Liver (tissue), 9 donors: ENCODE measurements around the gene POU3F3. TPM values are rescaled to one million over a fixed set of nuclear protein-coding genes. Genes with fewer than 3 reads are reported as not detected.

Experiments used
- DNase-seq: peaks from one replicate; pipeline ENCODE4 v3.0.0-alpha.2; 2017; ENCODE audit warnings: low spot score
- H3K27ac ChIP-seq, 2 donors: one replicate each; pipeline ENCODE4 v1.7.0; 2013; ENCODE audit warnings: inconsistent platforms in 2 of 2, low read length in 2 of 2, control low read depth in 1 of 2, low read depth in 1 of 2, mild to moderate bottlenecking in 1 of 2
- H3K27me3 ChIP-seq, 4 donors: one replicate each; pipeline versions ENCODE4 v1.6.1 to v1.7.0; 2013; ENCODE audit warnings: low read length in 3 of 4, inconsistent platforms in 1 of 4, mild to moderate bottlenecking in 1 of 4, moderate library complexity in 1 of 4; ENCODE audit not compliant: control insufficient read depth in 4 of 4, insufficient read depth in 4 of 4
- H3K36me3 ChIP-seq, 4 donors: one replicate each; pipeline versions ENCODE4 v1.6.1 to v1.7.0; 2013; ENCODE audit warnings: low read length in 3 of 4, mild to moderate bottlenecking in 3 of 4, low read depth in 1 of 4, moderate library complexity in 1 of 4; ENCODE audit not compliant: control insufficient read depth in 4 of 4, insufficient read depth in 3 of 4
- H3K4me1 ChIP-seq, 4 donors: one replicate each; pipeline versions ENCODE4 v1.6.1 to v1.7.0; 2013; ENCODE audit warnings: low read length in 3 of 4, mild to moderate bottlenecking in 3 of 4, moderate library complexity in 1 of 4; ENCODE audit not compliant: control insufficient read depth in 4 of 4, insufficient read depth in 4 of 4
- H3K4me3 ChIP-seq, 3 donors: one replicate each; pipeline versions ENCODE4 v1.6.1 to v1.7.0; 2013; ENCODE audit warnings: low read length in 3 of 3, control low read depth in 1 of 3, low read depth in 1 of 3, mild to moderate bottlenecking in 1 of 3
- H3K9ac ChIP-seq, 2 donors: one replicate each; pipeline ENCODE4 v1.7.0; 2013; ENCODE audit warnings: low read length in 2 of 2, mild to moderate bottlenecking in 2 of 2, moderate library complexity in 2 of 2, control low read depth in 1 of 2, low read depth in 1 of 2
- H3K9me3 ChIP-seq, 4 donors: one replicate each; pipeline versions ENCODE4 v1.6.1 to v1.7.0; 2013; ENCODE audit warnings: low read length in 3 of 4; ENCODE audit not compliant: control insufficient read depth in 4 of 4
- CTCF ChIP-seq: fragments of 150-350 bp; IDR thresholded peaks from 2 replicates; pipeline ENCODE4 v1.5.1; 2017; ENCODE audit warnings: improper control_type of control experiment, low read depth, low read length; ENCODE audit not compliant: missing input control
- EGR1 ChIP-seq, 2 donors: IDR thresholded peaks; 2 replicates each; pipeline ENCODE4 v1.6.1; 2016 to 2018; ENCODE audit warnings: antibody characterized with exemption in 2 of 2, low read depth in 2 of 2
- FOXA1 ChIP-seq: IDR thresholded peaks from 2 replicates; pipeline ENCODE4 v1.6.1; 2016; ENCODE audit warnings: antibody characterized with exemption
- FOXA2 ChIP-seq: IDR thresholded peaks from 2 replicates; pipeline ENCODE4 v1.6.1; 2016; ENCODE audit warnings: antibody characterized with exemption
- GABPA ChIP-seq, 2 donors: IDR thresholded peaks in 1 of 2; conservative IDR thresholded peaks in 1 of 2; 2 replicates each; pipeline ENCODE4 v1.6.1; 2016; ENCODE audit warnings: antibody characterized with exemption in 2 of 2, mild to moderate bottlenecking in 1 of 2, moderate library complexity in 1 of 2
- HNF4A ChIP-seq, 2 donors: conservative IDR thresholded peaks; 2 replicates each; pipeline ENCODE4 v1.6.1; 2016; ENCODE audit warnings: antibody characterized with exemption in 2 of 2, mild to moderate bottlenecking in 2 of 2
- HNF4G ChIP-seq: IDR thresholded peaks from 2 replicates; pipeline ENCODE4 v1.6.1; 2016; ENCODE audit warnings: antibody characterized with exemption
- JUND ChIP-seq, 2 donors: IDR thresholded peaks; 2 replicates each; pipeline ENCODE4 v1.6.1; 2016; ENCODE audit warnings: antibody characterized with exemption in 2 of 2
- MAX ChIP-seq: IDR thresholded peaks from 2 replicates; pipeline ENCODE4 v1.6.1; 2016; ENCODE audit warnings: antibody characterized with exemption
- NR2F2 ChIP-seq: IDR thresholded peaks from 2 replicates; pipeline ENCODE4 v1.6.1; 2016; ENCODE audit warnings: antibody characterized with exemption
- RAD21 ChIP-seq, 2 donors: IDR thresholded peaks; 2 replicates each; pipeline ENCODE4 v1.6.1; 2016; ENCODE audit warnings: antibody characterized with exemption in 2 of 2, mild to moderate bottlenecking in 2 of 2
- REST ChIP-seq: IDR thresholded peaks from 2 replicates; pipeline ENCODE4 v1.6.1; 2016; ENCODE audit warnings: antibody characterized with exemption, mild to moderate bottlenecking
- RXRA ChIP-seq, 2 donors: IDR thresholded peaks; 2 replicates each; pipeline ENCODE4 v1.6.1; 2017 to 2018; ENCODE audit warnings: antibody characterized with exemption in 2 of 2, mild to moderate bottlenecking in 1 of 2
- SP1 ChIP-seq: IDR thresholded peaks from 2 replicates; pipeline ENCODE4 v1.6.1; 2018; ENCODE audit warnings: antibody characterized with exemption, mild to moderate bottlenecking
- TAF1 ChIP-seq: conservative IDR thresholded peaks from 2 replicates; pipeline ENCODE4 v1.6.1; 2016; ENCODE audit warnings: antibody characterized with exemption, mild to moderate bottlenecking
- YY1 ChIP-seq: IDR thresholded peaks from 2 replicates; pipeline ENCODE4 v1.6.1; 2016; ENCODE audit warnings: antibody characterized with exemption, mild to moderate bottlenecking
- ZBTB33 ChIP-seq: IDR thresholded peaks from 2 replicates; pipeline ENCODE4 v1.6.1; 2016; ENCODE audit warnings: antibody characterized with exemption
- WGBS: extraction: QIAGEN DNeasy Blood & Tissue Kit; methylation state at CpG from one replicate; pipeline ENCODE4 v1.1.7; 2013; 5-methylcytosine and 5-hydroxymethylcytosine counted together
- polyA plus RNA-seq, 2 donors: library from polyadenylated mRNA; stranded (reverse) in 1 of 2; unstranded in 1 of 2; fragments of 200-250 nt in 1 of 2; fragments of >200 nt in 1 of 2; fragmentation: Nextera tagmentation in 1 of 2; extraction: Ambion mirVana in 1 of 2; gene quantifications; one replicate each; pipeline versions ENCODE4 v1.2.1 to v1.2.3, GENCODE V29; 2013 to 2015
- total RNA-seq, 2 donors: library from RNA; depleted of rRNA; stranded (reverse); fragments of >200 nt; gene quantifications; one replicate each; pipeline ENCODE4 v1.2.3, GENCODE V29; 2014
- TF ChIP-seq, protein P1 (sequence below): IDR thresholded peaks from 2 replicates; pipeline ENCODE4 v1.6.1; 2016; ENCODE audit warnings: antibody characterized with exemption
- donor health status: healthy.
- donor health status: healthy.
- donor health status: healthy.
- donor health status: healthy.
- donor health status: healthy.

POU3F3 gene
- total and polyA plus RNA-seq, 4 donors: not detected

DNA sequence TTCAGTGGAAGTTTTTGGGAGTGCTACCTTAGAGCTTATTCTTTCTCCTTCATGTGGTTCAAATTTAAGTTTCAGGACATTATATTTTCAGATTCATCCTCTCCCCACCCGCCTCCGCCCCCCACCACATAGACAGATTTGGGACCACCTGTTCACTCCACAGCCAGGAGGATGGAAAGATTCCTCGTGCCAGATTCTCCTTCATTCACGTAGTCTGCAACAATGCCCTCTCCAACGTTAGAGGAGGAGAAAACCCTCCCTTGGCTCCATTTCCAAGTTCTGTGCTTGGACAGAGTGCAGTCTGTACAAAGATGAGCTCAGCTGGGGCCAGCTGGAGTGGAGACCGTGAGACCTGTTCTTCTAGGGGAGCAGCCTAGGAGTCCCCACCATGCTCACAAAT is 26.2 kb downstream of the POU3F3 start:
- H3K4me1 ChIP-seq: no peaks in the 10 kb centered on the region
- WGBS: 62% methylated on average over 6 of the region's 6 CpGs
- no peak overlapping the region for H3K9ac ChIP-seq
- no peak overlapping the region for H3K4me3 ChIP-seq
- peaks cover 0 to 14% (median 8%) of the 10 kb centered on the region in 4 donors for H3K27me3 ChIP-seq
- H3K27ac ChIP-seq: no peak overlapping the region
- TF ChIP-seq GABPA (IDR thresholded peaks at IDR 0.05 in 1 of 2, conservative IDR thresholded peaks at IDR 0.05 in 1 of 2) (no peak), TAF1 (no peak), SP1 (no peak), YY1 (no peak), HNF4G (no peak), HNF4A (conservative IDR thresholded peaks at IDR 0.05) (no peak), MAX (no peak), JUND (IDR thresholded peaks at IDR 0.05) (no peak), EGR1 (IDR thresholded peaks at IDR 0.05; ENCODE audit: low read depth in 2 of 2) (no peak), RAD21 (IDR thresholded peaks at IDR 0.05) (no peak), NR2F2 (no peak), RXRA (IDR thresholded peaks at IDR 0.05) (no peak), REST (no peak), FOXA1 (no peak), CTCF (no peak), ZBTB33 (no peak), FOXA2 (no peak)
- TF ChIP-seq, protein P1, sequence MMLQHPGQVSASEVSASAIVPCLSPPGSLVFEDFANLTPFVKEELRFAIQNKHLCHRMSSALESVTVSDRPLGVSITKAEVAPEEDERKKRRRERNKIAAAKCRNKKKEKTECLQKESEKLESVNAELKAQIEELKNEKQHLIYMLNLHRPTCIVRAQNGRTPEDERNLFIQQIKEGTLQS: no peak
- no peaks in the 10 kb centered on the region for H3K36me3 ChIP-seq
- no peaks in the 10 kb centered on the region for H3K9me3 ChIP-seq
- DNase-seq: no peak
